ENCODE data around the gene RASSF6.

The RASSF6 gene

GRCh38 chr4:73589887-73590801 is 30.1 kb downstream of the RASSF6 start:
- Histone ChIP-seq H3K4me2 (peak overlapping the region in 3 of 11 experiments; percentile 25 to 55 (median 49); a peak in 5 of 22 replicates), H4K20me1 (no peaks in the 10 kb centered on the region), H3K27me3 (peaks cover 0 to 4% (median 0%) of the 10 kb centered on the region in 11 experiments; a peak in 1 of 22 replicates), H3K4me1 (peaks cover 0 to 30% (median 4%) of the 10 kb centered on the region in 10 experiments; a peak in 9 of 20 replicates), H3K9me3 (replicated peaks in 1 of 11) (no peaks in the 10 kb centered on the region), H3K9ac (no peak overlapping the region), H3K36me3 (no peaks in the 10 kb centered on the region), H3K4me3 (no peak overlapping the region), H3K27ac (no peak overlapping the region)
- TF ChIP-seq Cebpa-rat (IDR thresholded peaks at IDR 0.05): no peak

GRCh38 chr4:73589261-73589847 is 30.9 kb downstream of the RASSF6 start:
- Histone ChIP-seq H4K20me1 (no peaks in the 10 kb centered on the region), H3K27ac (no peak overlapping the region), H3K27me3 (peaks cover 0 to 4% (median 0%) of the 10 kb centered on the region in 11 experiments; a peak in 1 of 22 replicates), H3K4me3 (no peak overlapping the region), H3K36me3 (no peaks in the 10 kb centered on the region), H3K9me3 (replicated peaks in 1 of 11) (no peaks in the 10 kb centered on the region), H3K9ac (no peak overlapping the region), H3K4me1 (peaks cover 0 to 30% (median 4%) of the 10 kb centered on the region in 10 experiments; a peak in 9 of 20 replicates), H3K4me2 (peak overlapping the region in 2 of 11 experiments; percentile 49 to 55; a peak in 2 of 22 replicates)
- TF ChIP-seq Cebpa-rat (IDR thresholded peaks at IDR 0.05): no peak

- H3K4me1 ChIP-seq: peaks cover 0 to 30% (median 4%) of the 10 kb centered on the region in 10 experiments; a peak in 9 of 20 replicates
Measured at GRCh38 chr4:73588613-73589012, 31.6 kb downstream of the RASSF6 start.

GRCh38 chr4:73586666-73587065 is 33.6 kb downstream of the RASSF6 start:
- no peak for TF ChIP-seq Cebpa-rat (IDR thresholded peaks at IDR 0.05)
- Histone ChIP-seq H4K20me1 (no peaks in the 10 kb centered on the region), H3K4me1 (peaks cover 0 to 30% (median 4%) of the 10 kb centered on the region in 10 experiments; a peak in 9 of 20 replicates), H3K36me3 (no peaks in the 10 kb centered on the region), H3K4me3 (no peak overlapping the region), H3K9me3 (replicated peaks in 1 of 11) (no peaks in the 10 kb centered on the region), H3K4me2 (peak overlapping the region in 2 of 11 experiments; percentile 62; a peak in 4 of 22 replicates), H3K9ac (no peak overlapping the region), H3K27ac (no peak overlapping the region), H3K27me3 (peaks cover 0 to 4% (median 0%) of the 10 kb centered on the region in 11 experiments; a peak in 1 of 22 replicates)

More at GRCh38 chr4:73588613-73589012, 31.6 kb downstream of the RASSF6 start:
- Histone ChIP-seq H3K4me3 (no peak overlapping the region), H3K9me3 (replicated peaks in 1 of 11) (no peaks in the 10 kb centered on the region), H3K36me3 (no peaks in the 10 kb centered on the region), H3K27me3 (peaks cover 0 to 4% (median 0%) of the 10 kb centered on the region in 11 experiments; a peak in 1 of 22 replicates), H3K4me2 (no peak overlapping the region), H4K20me1 (no peaks in the 10 kb centered on the region), H3K27ac (no peak overlapping the region), H3K9ac (no peak overlapping the region)
- TF ChIP-seq Cebpa-rat (IDR thresholded peaks at IDR 0.05): no peak

- Histone ChIP-seq H3K36me3 (no peaks in the 10 kb centered on the region), H4K20me1 (no peaks in the 10 kb centered on the region), H3K27ac (no peak overlapping the region), H3K9me3 (replicated peaks in 1 of 11) (no peaks in the 10 kb centered on the region), H3K4me2 (peak overlapping the region in 1 of 11 experiments; percentile 62; a peak in 1 of 22 replicates), H3K4me1 (peaks cover 0 to 30% (median 4%) of the 10 kb centered on the region in 10 experiments; a peak in 9 of 20 replicates), H3K9ac (no peak overlapping the region), H3K27me3 (0 out of 22 replicates have a peak, but pooled peaks cover 0 to 4% (median 0%) of the 10 kb centered on the region in 11 experiments), H3K4me3 (no peak overlapping the region)
- no peak for TF ChIP-seq Cebpa-rat (IDR thresholded peaks at IDR 0.05)
Measured at GRCh38 chr4:73586040-73586439, 34.2 kb downstream of the RASSF6 start.

GRCh38 chr4:73585345-73585744 is 34.9 kb downstream of the RASSF6 start:
- no peaks in the 10 kb centered on the region for H3K9me3 ChIP-seq (replicated peaks in 1 of 11)
- 0 out of 22 replicates have a peak, but pooled peaks cover 0 to under 1% (median 0%) of the 10 kb centered on the region in 11 experiments for H3K27me3 ChIP-seq
- no peak overlapping the region for H3K27ac ChIP-seq
- no peaks in the 10 kb centered on the region for H3K36me3 ChIP-seq
- no peak overlapping the region for H3K4me2 ChIP-seq
- H3K4me1 ChIP-seq: peaks cover 0 to 25% (median 2%) of the 10 kb centered on the region in 10 experiments; a peak in 8 of 20 replicates
- H4K20me1 ChIP-seq: no peaks in the 10 kb centered on the region
- no peak overlapping the region for H3K4me3 ChIP-seq
- no peak for TF ChIP-seq Cebpa-rat (IDR thresholded peaks at IDR 0.05)
- H3K9ac ChIP-seq: no peak overlapping the region

- H3K4me2 ChIP-seq: no peak overlapping the region
- TF ChIP-seq Cebpa-rat (IDR thresholded peaks at IDR 0.05): no peak
Measured at GRCh38 chr4:73583666-73584065, 36.6 kb downstream of the RASSF6 start.

GRCh38 chr4:73577371-73577770 is 42.9 kb downstream of the RASSF6 start:
- no peak overlapping the region for H3K4me2 ChIP-seq
- no peaks in the 10 kb centered on the region for H4K20me1 ChIP-seq
- H3K9ac ChIP-seq: no peak overlapping the region
- H3K27ac ChIP-seq: no peak overlapping the region
- no peaks in the 10 kb centered on the region for H3K36me3 ChIP-seq
- H3K4me1 ChIP-seq: peaks cover 0 to 6% (median 0%) of the 10 kb centered on the region in 10 experiments; a peak in 4 of 20 replicates
- no peaks in the 10 kb centered on the region for H3K9me3 ChIP-seq (replicated peaks in 1 of 11)
- TF ChIP-seq Cebpa-rat (IDR thresholded peaks at IDR 0.05): no peak
- no peak overlapping the region for H3K4me3 ChIP-seq
- no peaks in the 10 kb centered on the region for H3K27me3 ChIP-seq

More at GRCh38 chr4:73583666-73584065, 36.6 kb downstream of the RASSF6 start:
- H3K4me1 ChIP-seq: peaks cover 0 to 12% (median 0%) of the 10 kb centered on the region in 10 experiments; a peak in 4 of 20 replicates
- no peaks in the 10 kb centered on the region for H4K20me1 ChIP-seq
- no peaks in the 10 kb centered on the region for H3K27me3 ChIP-seq
- no peaks in the 10 kb centered on the region for H3K36me3 ChIP-seq
- H3K27ac ChIP-seq: no peak overlapping the region
- no peak overlapping the region for H3K9ac ChIP-seq
- no peak overlapping the region for H3K4me3 ChIP-seq
- H3K9me3 ChIP-seq (replicated peaks in 1 of 11): no peaks in the 10 kb centered on the region

GRCh38 chr4:73576381-73576780 is 43.9 kb downstream of the RASSF6 start:
- Histone ChIP-seq H3K36me3 (no peaks in the 10 kb centered on the region), H4K20me1 (no peaks in the 10 kb centered on the region), H3K4me3 (no peak overlapping the region), H3K27ac (no peak overlapping the region), H3K4me2 (no peak overlapping the region), H3K9ac (no peak overlapping the region), H3K4me1 (peaks cover 0 to 6% (median 0%) of the 10 kb centered on the region in 10 experiments; a peak in 4 of 20 replicates), H3K27me3 (no peaks in the 10 kb centered on the region), H3K9me3 (replicated peaks in 1 of 11) (no peaks in the 10 kb centered on the region)
- no peak for TF ChIP-seq Cebpa-rat (IDR thresholded peaks at IDR 0.05)
